Osteocyte (in vitro differentiated cells): ENCODE results near the gene IRX2. TPM values are rescaled to one million over a fixed set of nuclear protein-coding genes. Genes with fewer than 3 reads are reported as not detected.

ENCODE experiments used
- DNase-seq: peaks from one replicate; pipeline ENCODE4 v3.0.0; 2021; ENCODE audit warnings: mixed read lengths; ENCODE audit not compliant: unreplicated experiment; ENCODE audit errors: extremely low spot score
- H3K27ac Mint-ChIP-seq: one replicate; pipeline ENCODE4 v1.8.0; 2021; ENCODE audit warnings: mild to moderate bottlenecking, mixed read lengths; ENCODE audit not compliant: unreplicated experiment
- H3K27me3 Mint-ChIP-seq: one replicate; pipeline ENCODE4 v1.8.0; 2021; ENCODE audit warnings: mixed read lengths; ENCODE audit not compliant: unreplicated experiment
- H3K36me3 Mint-ChIP-seq: one replicate; pipeline ENCODE4 v1.8.0; 2021; ENCODE audit warnings: mixed read lengths; ENCODE audit not compliant: unreplicated experiment
- H3K4me1 Mint-ChIP-seq: one replicate; pipeline ENCODE4 v1.8.0; 2021; ENCODE audit warnings: mixed read lengths; ENCODE audit not compliant: unreplicated experiment
- H3K4me3 Mint-ChIP-seq: one replicate; pipeline ENCODE4 v1.8.0; 2021; ENCODE audit warnings: mild to moderate bottlenecking, moderate library complexity, mixed read lengths; ENCODE audit not compliant: unreplicated experiment
- H3K9me3 Mint-ChIP-seq: one replicate; pipeline ENCODE4 v1.8.0; 2021; ENCODE audit warnings: mixed read lengths; ENCODE audit not compliant: unreplicated experiment
- total RNA-seq: library from RNA; stranded (reverse); gene quantifications from 2 replicates; pipeline ENCODE4 v1.2.1, GENCODE V29; 2021
- TF ChIP-seq, protein P1 (sequence below): fragments of 200-600 bp; sonication (generic); IDR thresholded peaks from 2 replicates; pipeline ENCODE4 v1.5.0; 2021; ENCODE audit warnings: antibody characterized with exemption, mild to moderate bottlenecking, moderate library complexity

The IRX2 gene
- total RNA-seq, 1 donor from 2014 or later: 17.1 TPM

DNA sequence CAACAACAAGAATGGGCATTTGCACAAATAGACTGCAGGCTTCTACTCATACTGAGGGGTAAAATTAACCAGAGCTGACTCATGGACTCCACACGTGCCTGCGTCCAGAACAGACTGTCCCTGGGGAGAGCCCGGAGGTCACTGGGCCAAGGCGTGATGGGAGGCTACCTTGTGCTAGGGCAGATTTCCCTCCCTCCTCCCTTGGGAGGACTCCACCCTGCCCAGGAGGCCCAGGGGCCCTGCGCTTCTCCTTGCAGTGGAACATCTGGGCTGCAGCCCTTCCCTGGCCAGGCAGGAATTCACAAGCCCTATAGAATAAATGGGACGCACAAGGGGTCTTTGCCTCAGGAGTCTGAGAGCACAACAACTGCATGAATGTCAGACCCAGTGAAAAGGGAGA is 35.6 kb downstream of the IRX2 start:
- H3K4me3 Mint-ChIP-seq: no peak overlapping the region
- H3K27me3 Mint-ChIP-seq: no peaks in the 10 kb centered on the region
- H3K27ac Mint-ChIP-seq: no peak overlapping the region
- TF ChIP-seq, protein P1, sequence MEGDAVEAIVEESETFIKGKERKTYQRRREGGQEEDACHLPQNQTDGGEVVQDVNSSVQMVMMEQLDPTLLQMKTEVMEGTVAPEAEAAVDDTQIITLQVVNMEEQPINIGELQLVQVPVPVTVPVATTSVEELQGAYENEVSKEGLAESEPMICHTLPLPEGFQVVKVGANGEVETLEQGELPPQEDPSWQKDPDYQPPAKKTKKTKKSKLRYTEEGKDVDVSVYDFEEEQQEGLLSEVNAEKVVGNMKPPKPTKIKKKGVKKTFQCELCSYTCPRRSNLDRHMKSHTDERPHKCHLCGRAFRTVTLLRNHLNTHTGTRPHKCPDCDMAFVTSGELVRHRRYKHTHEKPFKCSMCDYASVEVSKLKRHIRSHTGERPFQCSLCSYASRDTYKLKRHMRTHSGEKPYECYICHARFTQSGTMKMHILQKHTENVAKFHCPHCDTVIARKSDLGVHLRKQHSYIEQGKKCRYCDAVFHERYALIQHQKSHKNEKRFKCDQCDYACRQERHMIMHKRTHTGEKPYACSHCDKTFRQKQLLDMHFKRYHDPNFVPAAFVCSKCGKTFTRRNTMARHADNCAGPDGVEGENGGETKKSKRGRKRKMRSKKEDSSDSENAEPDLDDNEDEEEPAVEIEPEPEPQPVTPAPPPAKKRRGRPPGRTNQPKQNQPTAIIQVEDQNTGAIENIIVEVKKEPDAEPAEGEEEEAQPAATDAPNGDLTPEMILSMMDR: no peak
- no peaks in the 10 kb centered on the region for H3K4me1 Mint-ChIP-seq
- H3K9me3 Mint-ChIP-seq: no peaks in the 10 kb centered on the region
- no peaks in the 10 kb centered on the region for H3K36me3 Mint-ChIP-seq
- no peak for DNase-seq

DNA sequence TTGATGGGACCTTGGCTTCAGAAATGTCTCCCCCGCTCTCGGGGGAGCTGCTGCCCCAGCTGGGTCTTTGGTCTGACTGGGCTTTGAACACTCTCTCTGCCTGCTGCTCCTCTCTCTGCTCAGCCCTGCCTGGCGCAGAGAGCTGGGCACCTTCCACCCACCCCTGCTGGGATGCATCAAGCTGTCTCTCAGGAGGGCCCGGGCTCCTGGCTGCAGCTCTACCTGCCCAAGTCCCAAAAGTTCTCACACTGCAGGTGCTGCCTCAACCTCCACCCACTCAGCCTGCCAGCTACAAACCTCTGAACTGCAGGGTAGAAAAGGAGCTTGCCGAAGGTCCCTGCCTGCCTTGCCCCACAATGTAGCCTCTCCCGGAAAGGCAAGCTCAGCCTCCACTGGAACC is 36.7 kb downstream of the IRX2 start:
- H3K4me1 Mint-ChIP-seq: no peaks in the 10 kb centered on the region
- TF ChIP-seq, protein P1: no peak
- H3K9me3 Mint-ChIP-seq: no peaks in the 10 kb centered on the region
- no peak for DNase-seq
- no peaks in the 10 kb centered on the region for H3K27me3 Mint-ChIP-seq
- H3K4me3 Mint-ChIP-seq: no peak overlapping the region
- no peak overlapping the region for H3K27ac Mint-ChIP-seq
- no peaks in the 10 kb centered on the region for H3K36me3 Mint-ChIP-seq

DNA sequence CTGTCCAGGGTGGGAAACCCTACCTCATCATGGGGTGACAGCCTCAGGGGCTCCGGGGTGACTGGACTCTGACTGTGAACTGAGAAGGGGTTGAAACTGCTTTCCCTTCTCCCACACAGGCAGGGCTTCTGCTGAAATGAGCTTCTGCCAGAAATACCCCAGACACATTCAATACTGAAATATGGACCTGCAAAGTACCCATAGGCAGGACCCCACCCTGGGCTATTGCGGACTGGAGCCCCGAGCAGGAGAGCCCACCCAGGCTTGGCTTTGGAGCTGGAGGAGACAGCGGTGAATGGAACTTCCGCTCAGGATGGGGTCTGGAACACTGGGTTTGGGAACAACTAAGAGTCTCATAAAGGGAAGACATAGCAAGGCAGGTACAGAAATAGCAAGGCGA is 37.5 kb downstream of the IRX2 start:
- Mint-ChIP-seq H3K27ac (no peak overlapping the region), H3K4me1 (no peaks in the 10 kb centered on the region), H3K9me3 (no peaks in the 10 kb centered on the region), H3K4me3 (no peak overlapping the region), H3K36me3 (no peaks in the 10 kb centered on the region), H3K27me3 (no peaks in the 10 kb centered on the region)
- TF ChIP-seq, protein P1: no peak
- DNase-seq: no peak

DNA sequence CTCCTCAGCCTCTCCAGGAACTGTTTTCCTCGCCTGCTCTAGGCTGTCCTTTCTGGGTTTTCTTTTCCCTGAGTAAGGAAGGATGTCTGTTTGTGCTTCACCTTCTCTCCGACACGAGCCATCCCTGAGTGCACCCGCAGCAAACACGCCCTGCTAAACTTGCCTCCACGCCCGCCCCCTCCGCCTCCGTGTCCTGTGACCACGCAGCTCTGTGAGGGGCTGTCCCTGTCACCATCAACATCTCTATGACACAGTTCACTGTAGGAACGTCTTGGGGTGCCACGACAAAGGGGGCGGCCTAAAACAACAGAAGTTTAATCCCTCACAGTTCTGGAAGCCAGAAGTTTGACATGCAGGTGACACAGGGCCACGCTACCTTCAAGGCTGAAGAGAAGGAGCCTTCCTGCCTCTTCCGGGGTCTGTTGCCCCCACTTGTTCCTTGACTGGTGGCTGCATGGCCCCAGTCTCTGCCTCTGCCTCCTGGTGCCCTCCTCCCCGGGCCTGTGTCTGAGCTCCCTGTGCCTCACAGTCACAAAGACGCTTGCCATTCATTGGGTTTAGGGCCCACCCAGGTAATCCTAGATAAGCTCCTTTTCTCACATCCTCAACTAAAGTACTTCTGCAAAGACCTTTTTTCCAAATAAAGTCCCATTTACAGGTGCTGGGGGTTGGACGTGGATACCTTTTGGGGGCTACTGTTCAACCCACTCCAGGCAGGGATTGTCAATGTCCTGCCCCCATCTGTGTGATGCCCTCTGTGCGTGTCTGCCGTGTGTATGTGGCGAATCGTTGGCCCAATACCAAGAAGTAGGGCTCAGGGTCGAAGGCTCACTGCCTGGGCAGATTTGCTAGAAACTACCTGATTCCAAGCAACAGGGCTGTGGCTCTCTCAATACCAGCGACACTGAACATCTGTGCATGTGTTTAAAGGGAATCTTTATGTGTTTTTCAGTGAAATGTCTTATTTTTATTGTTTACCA is 39.7 kb downstream of the IRX2 start:
- Mint-ChIP-seq H3K36me3 (no peaks in the 10 kb centered on the region), H3K4me3 (no peak overlapping the region), H3K27me3 (no peaks in the 10 kb centered on the region), H3K9me3 (no peaks in the 10 kb centered on the region), H3K4me1 (no peaks in the 10 kb centered on the region), H3K27ac (no peak overlapping the region)
- DNase-seq: no peak
- TF ChIP-seq, protein P1: no peak

DNA sequence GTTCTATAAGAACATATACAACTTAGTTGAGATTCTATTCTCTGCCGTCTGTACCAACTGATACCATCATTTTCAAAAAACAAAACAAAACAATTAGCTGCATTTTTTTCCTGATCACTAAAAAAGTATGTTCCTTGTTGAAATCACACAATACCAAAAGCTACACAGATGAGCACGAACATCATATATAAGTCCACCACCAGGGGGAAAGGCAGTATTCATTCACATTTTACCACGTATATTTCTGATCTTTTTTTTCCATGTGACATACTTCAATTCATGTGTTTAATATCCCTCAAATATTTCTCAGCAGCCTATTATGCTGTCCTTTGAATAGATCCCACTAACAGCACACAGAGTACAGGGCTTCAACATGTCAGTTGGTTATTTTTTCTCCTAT is 40.6 kb downstream of the IRX2 start:
- Mint-ChIP-seq H3K9me3 (no peaks in the 10 kb centered on the region), H3K27ac (no peak overlapping the region), H3K4me3 (no peak overlapping the region), H3K4me1 (no peaks in the 10 kb centered on the region), H3K36me3 (no peaks in the 10 kb centered on the region), H3K27me3 (no peaks in the 10 kb centered on the region)
- no peak for DNase-seq
- TF ChIP-seq, protein P1: peak; percentile 50
